Muscle of arm (tissue), 14 donors: ENCODE data around the gene RPL41. TPM values are rescaled to one million over a fixed set of nuclear protein-coding genes. Genes with fewer than 3 reads are reported as not detected.
A peak's percentile ranks its signal among the peaks of the same experiment; 100 is the strongest.
"Not testable (repeated sequence)": the region's sequence is repeated elsewhere in the genome, so short reads cannot be mapped to it uniquely, and the experiment has no call there.

Source experiments
- DNase-seq: peaks from one replicate; pipeline ENCODE4 v3.0.0-alpha.2; 2013
- long read RNA-seq, 11 donors: transcript quantifications; one replicate each; lab custom pipeline, GENCODE V29; 2026
- polyA plus RNA-seq, 12 donors: library from polyadenylated mRNA; unstranded; fragments of 120-200 nt; gene quantifications; one replicate each; pipeline ENCODE4 v1.2.1, GENCODE V29; 2013; ENCODE audit not compliant: insufficient read length in 12 of 12

The RPL41 gene
- over 10,000 TPM in 1 of 12 donors, 1,000 to 10,000 TPM in 11; 2,042 to 11,980 (median 5,603) TPM for polyA plus RNA-seq
- long read RNA-seq, donor 1, transcript RPL41-202 (4 exons, 469 nt) = major isoform, 730 of 1,074 reads
- long read RNA-seq, donor 1, transcript RPL41-206 (2 exons, 595 nt) = minor isoform, 60 of 1,074 reads
- long read RNA-seq, donor 1, transcript RPL41-204 (3 exons, 699 nt) = minor isoform, 189 of 1,074 reads
- long read RNA-seq, donor 1, partial matches to known transcripts = 37 of 1,074 reads
- long read RNA-seq, donor 1, other reads (novel, unspliced or antisense) = 53 of 1,074 reads
- long read RNA-seq, donor 2, transcript RPL41-206 (2 exons, 595 nt) = minor isoform, 43 of 834 reads
- long read RNA-seq, donor 2, transcript RPL41-204 (3 exons, 699 nt) = minor isoform, 168 of 834 reads
- long read RNA-seq, donor 2, transcript RPL41-202 (4 exons, 469 nt) = major isoform, 507 of 834 reads
- long read RNA-seq, donor 2, partial matches to known transcripts = 74 of 834 reads
- long read RNA-seq, donor 2, other reads (novel, unspliced or antisense) = 38 of 834 reads
- long read RNA-seq, donor 3, transcript RPL41-201 (4 exons, 551 nt) = minor isoform, 7 of 368 reads
- long read RNA-seq, donor 3, transcript RPL41-202 (4 exons, 469 nt) = major isoform, 243 of 368 reads
- long read RNA-seq, donor 3, transcript RPL41-206 (2 exons, 595 nt) = minor isoform, 17 of 368 reads
- long read RNA-seq, donor 3, transcript RPL41-204 (3 exons, 699 nt) = minor isoform, 70 of 368 reads
- long read RNA-seq, donor 3, partial matches to known transcripts = 13 of 368 reads
- long read RNA-seq, donor 3, other reads (novel, unspliced or antisense) = 14 of 368 reads
- long read RNA-seq, donor 4, transcript RPL41-202 (4 exons, 469 nt) = major isoform, 209 of 319 reads
- long read RNA-seq, donor 4, transcript RPL41-204 (3 exons, 699 nt) = minor isoform, 78 of 319 reads
- long read RNA-seq, donor 4, transcript RPL41-206 (2 exons, 595 nt) = minor isoform, 14 of 319 reads
- long read RNA-seq, donor 4, partial matches to known transcripts = 0 of 319 reads
- long read RNA-seq, donor 4, other reads (novel, unspliced or antisense) = 16 of 319 reads
- long read RNA-seq, donor 5 = 0 reads
- long read RNA-seq, donor 6, transcript RPL41-204 (3 exons, 699 nt) = minor isoform, 96 of 511 reads
- long read RNA-seq, donor 6, transcript RPL41-206 (2 exons, 595 nt) = minor isoform, 38 of 511 reads
- long read RNA-seq, donor 6, transcript RPL41-202 (4 exons, 469 nt) = major isoform, 321 of 511 reads
- long read RNA-seq, donor 6, partial matches to known transcripts = 30 of 511 reads
- long read RNA-seq, donor 6, other reads (novel, unspliced or antisense) = 20 of 511 reads
- long read RNA-seq, donor 7, transcript RPL41-202 (4 exons, 469 nt) = major isoform, 290 of 415 reads
- long read RNA-seq, donor 7, transcript RPL41-204 (3 exons, 699 nt) = minor isoform, 61 of 415 reads
- long read RNA-seq, donor 7, transcript RPL41-206 (2 exons, 595 nt) = minor isoform, 18 of 415 reads
- long read RNA-seq, donor 7, transcript RPL41-205 (2 exons, 238 nt) = minor isoform, 6 of 415 reads
- long read RNA-seq, donor 7, partial matches to known transcripts = 13 of 415 reads
- long read RNA-seq, donor 7, other reads (novel, unspliced or antisense) = 22 of 415 reads
- long read RNA-seq, donor 8, transcript RPL41-202 (4 exons, 469 nt) = major isoform, 572 of 876 reads
- long read RNA-seq, donor 8, transcript RPL41-204 (3 exons, 699 nt) = minor isoform, 147 of 876 reads
- long read RNA-seq, donor 8, transcript RPL41-201 (4 exons, 551 nt) = minor isoform, 10 of 876 reads
- long read RNA-seq, donor 8, transcript RPL41-206 (2 exons, 595 nt) = minor isoform, 50 of 876 reads
- long read RNA-seq, donor 8, partial matches to known transcripts = 43 of 876 reads
- long read RNA-seq, donor 8, other reads (novel, unspliced or antisense) = 50 of 876 reads
- long read RNA-seq, donor 9, transcript RPL41-202 (4 exons, 469 nt) = major isoform, 245 of 440 reads
- long read RNA-seq, donor 9, transcript RPL41-204 (3 exons, 699 nt) = minor isoform, 98 of 440 reads
- long read RNA-seq, donor 9, transcript RPL41-206 (2 exons, 595 nt) = minor isoform, 27 of 440 reads
- long read RNA-seq, donor 9, partial matches to known transcripts = 39 of 440 reads
- long read RNA-seq, donor 9, other reads (novel, unspliced or antisense) = 26 of 440 reads
- long read RNA-seq, donor 10, transcript RPL41-204 (3 exons, 699 nt) = minor isoform, 102 of 598 reads
- long read RNA-seq, donor 10, transcript RPL41-206 (2 exons, 595 nt) = minor isoform, 30 of 598 reads
- long read RNA-seq, donor 10, transcript RPL41-203 (4 exons, 335 nt) = minor isoform, 5 of 598 reads
- long read RNA-seq, donor 10, transcript RPL41-202 (4 exons, 469 nt) = major isoform, 388 of 598 reads
- long read RNA-seq, donor 10, partial matches to known transcripts = 14 of 598 reads
- long read RNA-seq, donor 10, other reads (novel, unspliced or antisense) = 56 of 598 reads
- long read RNA-seq, donor 11, transcript RPL41-202 (4 exons, 469 nt) = major isoform, 498 of 802 reads
- long read RNA-seq, donor 11, transcript RPL41-204 (3 exons, 699 nt) = minor isoform, 160 of 802 reads
- long read RNA-seq, donor 11, transcript RPL41-205 (2 exons, 238 nt) = minor isoform, 6 of 802 reads
- long read RNA-seq, donor 11, transcript RPL41-206 (2 exons, 595 nt) = minor isoform, 37 of 802 reads
- long read RNA-seq, donor 11, partial matches to known transcripts = 25 of 802 reads
- long read RNA-seq, donor 11, other reads (novel, unspliced or antisense) = 72 of 802 reads

DNA sequence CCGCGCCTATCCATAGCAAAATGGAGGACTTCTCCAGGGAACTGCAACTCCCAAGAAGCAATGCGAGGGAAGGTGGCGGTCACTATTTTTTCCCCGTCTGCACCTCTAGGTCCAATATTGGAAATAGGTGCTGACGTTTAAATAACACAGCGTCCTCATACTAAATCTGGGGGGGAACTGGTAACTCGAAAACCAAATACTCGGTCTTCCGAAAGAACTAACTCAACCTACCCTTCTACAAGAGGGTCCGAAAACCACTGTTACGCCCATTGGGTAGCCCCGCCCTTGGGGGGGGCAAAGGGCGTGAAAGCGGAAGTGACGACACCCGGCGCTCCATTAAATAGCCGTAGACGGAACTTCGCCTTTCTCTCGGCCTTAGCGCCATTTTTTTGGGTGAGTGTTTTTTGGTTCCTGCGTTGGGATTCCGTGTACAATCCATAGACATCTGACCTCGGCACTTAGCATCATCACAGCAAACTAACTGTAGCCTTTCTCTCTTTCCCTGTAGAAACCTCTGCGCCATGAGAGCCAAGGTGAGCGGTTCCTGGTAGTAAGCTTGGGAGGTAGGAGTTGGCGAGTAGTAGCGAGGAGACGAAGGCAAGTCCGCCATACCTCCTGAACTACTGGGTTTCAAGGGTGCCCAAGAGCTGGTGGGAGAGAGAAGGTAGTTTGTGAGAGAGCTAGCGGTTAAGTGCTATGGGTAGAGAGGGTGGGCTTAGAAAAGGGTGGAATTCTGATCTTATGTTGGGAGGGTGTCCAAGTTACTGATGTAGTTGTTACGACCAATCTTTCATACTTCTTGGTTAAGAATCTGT is at the start of gene RPL41:
Gene RPL41, plus strand, starts transcription at position 367 of the 815 bp plus-strand sequence.
- peak; percentile 98 for DNase-seq

DNA sequence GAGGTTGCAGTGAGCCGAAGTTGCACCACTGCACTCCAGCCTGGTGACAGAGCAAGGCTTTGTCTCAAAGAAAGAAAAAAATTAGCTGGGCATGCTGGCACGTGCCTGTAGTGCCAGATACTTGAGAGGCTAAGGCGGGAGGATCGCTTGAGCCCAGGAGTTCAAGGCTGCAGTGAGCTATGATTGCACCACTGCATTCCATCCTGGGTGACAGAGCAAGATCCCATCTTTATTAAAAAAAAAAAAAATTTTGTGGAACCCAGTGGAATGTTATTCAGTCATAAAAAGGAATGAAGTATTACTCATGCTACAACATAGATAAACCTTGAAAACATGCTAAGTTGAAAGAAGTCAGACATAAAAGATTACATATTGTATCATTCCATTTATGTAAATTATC is 44.8 kb upstream of the RPL41 start:
- no peak for DNase-seq

DNA sequence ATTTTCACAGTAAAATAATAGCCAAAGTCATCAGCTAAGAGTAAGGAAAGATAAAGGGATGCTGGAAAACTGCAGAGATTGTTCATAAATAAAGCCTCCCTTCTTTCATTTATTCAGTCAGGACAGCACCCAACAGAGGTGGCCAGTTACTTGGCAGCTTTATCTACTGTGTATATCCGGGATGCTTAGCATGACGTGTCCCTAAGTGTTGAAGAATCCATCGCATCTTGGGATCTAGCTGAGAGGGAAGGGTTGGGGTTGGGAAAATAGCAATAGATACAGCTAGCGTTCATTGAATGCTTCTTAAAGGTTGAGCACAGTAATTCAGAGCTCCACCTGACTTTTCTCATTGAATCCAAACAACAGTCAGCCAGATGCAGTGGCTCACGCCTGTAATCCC is 42.0 kb upstream of the RPL41 start:
- no peak for DNase-seq

DNA sequence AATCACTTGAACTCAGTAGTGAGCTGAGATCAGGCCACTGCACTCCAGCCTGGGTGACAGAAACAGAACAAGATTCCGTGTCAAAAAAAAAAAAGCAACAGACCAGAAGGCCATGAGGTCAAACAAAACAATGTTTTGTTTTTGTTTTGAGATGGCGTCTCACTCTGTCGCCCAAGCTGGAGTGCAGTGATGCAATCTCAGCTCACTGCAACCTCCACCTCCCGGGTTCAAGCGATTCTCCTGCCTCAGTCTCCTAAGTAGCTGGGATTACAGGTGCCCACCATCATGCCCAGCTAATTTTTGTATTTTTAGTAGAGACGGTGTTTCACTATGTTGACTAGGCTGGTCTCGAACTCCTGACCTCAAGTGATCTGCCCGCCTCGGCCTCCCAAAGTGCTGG is 38.5 kb upstream of the RPL41 start:
- DNase-seq = not testable (repeated sequence)

DNA sequence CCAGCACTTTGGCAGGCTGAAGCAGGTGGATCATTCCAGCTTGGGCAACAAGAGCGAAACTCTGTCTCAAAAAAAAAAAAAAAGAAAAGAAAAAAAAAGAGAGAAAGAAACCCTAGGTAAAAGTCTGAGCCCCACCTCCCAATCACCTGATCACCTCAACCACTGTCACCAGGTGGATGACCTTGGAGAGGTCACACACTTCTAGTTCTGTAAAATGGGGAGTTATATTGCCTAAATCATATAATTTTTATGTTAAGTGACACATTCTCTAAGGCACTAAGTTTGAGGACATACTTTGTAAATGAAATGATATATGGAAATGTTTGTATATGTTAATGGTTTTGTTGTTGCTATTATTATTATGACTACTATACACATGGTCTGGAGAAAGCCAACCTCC is 38.0 kb upstream of the RPL41 start:
- no peak for DNase-seq

DNA sequence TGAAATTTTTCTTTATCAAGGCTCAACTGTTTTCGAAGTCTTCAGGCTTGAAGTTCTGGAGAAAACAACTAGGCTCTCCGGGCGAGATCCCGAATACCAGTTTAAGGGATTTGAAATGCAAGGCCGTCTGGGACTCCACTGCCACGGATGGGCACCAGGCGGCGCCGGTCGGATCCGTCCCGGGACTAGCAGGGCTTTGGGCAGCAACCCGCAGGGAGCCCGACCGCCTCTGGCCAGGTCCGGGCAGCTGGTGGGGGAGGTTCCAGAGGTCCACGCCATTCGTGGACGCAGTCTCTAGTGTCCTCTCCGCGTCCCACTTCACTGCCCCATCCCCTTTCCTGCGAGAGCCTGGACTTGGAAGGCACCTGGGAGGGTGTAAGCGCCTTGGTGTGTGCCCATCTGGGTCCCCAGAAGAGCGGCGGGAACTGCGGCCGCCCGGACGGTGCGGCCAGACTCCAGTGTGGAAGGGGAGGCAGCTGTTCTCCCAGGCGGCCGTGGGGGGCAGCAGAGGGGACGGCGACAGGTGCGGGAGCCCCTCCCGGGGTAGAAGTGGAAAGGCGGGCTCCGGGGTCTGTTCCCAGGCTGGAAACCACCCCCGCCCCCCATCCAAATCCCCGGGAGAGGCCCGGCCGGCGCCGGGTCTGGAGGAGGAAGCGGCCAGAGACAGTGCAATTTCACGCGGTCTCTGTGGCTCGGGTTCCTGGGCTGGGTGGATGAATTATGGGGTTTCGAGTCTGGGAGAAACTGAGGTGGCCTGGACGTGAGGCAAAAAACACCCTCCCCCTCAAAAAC is 37.3 kb upstream of the RPL41 start:
- peak; percentile 56 for DNase-seq

DNA sequence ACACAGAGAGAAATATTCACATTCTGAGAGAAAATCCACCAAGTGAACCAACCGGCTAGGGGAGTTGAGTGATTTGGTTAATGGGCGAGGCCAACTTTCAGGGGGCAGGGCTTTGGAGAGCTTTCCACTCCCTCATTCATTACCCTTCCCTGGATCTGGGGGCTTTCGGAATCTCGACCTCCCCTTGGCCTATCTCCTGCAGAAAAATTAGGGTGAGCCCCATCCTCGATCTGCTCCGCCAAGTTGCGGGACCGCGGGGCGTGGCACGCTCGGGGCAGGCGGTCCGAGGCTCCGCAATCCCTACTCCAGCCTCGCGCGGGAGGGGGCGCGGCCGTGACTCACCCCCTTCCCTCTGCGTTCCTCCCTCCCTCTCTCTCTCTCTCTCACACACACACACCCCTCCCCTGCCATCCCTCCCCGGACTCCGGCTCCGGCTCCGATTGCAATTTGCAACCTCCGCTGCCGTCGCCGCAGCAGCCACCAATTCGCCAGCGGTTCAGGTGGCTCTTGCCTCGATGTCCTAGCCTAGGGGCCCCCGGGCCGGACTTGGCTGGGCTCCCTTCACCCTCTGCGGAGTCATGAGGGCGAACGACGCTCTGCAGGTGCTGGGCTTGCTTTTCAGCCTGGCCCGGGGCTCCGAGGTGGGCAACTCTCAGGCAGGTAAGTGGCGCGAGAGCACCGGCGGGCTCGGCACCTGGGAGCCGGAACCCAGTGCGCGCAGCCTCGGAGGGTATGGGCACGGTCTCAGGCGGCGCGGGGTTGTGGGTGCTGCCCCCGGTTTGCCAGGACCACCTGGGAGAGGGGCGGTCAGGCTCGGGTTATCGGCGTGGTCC is 36.5 kb upstream of the RPL41 start, which contains the start of gene ERBB3:
Gene ERBB3, plus strand, starts transcription at position 443 of the 833 bp plus-strand sequence. Its CDS starts 136 bp downstream, at position 579.
- DNase-seq = peak; percentile 57

DNA sequence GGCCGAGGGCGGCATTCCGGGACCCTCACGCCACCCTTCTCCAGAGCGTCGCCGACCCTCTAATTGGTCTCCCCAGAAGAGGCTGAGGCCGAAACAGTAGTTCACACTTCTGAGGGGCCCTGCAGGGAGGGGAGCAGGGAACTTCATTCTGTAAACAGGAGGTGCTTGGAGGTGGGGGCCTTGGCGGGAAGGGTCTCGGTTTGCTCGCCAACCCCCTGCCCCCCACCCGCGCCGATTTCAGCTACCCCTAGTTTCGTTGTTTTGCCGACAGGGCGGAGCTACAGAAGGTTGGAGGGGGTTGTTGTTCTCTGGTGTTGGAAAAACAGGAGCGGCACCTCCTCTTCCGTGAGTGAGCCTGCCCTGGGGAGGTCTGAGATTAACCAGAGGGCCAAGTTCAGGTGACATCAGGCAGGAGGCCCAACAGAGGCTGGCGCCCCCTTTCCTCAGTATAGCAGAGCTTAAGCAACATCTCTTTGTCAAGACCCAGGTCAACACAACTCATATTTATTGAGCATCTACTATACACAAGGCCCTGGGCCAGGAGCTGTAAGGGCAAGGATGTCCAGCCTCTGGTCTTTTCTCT is 35.8 kb upstream of the RPL41 start:
- DNase-seq = no peak

DNA sequence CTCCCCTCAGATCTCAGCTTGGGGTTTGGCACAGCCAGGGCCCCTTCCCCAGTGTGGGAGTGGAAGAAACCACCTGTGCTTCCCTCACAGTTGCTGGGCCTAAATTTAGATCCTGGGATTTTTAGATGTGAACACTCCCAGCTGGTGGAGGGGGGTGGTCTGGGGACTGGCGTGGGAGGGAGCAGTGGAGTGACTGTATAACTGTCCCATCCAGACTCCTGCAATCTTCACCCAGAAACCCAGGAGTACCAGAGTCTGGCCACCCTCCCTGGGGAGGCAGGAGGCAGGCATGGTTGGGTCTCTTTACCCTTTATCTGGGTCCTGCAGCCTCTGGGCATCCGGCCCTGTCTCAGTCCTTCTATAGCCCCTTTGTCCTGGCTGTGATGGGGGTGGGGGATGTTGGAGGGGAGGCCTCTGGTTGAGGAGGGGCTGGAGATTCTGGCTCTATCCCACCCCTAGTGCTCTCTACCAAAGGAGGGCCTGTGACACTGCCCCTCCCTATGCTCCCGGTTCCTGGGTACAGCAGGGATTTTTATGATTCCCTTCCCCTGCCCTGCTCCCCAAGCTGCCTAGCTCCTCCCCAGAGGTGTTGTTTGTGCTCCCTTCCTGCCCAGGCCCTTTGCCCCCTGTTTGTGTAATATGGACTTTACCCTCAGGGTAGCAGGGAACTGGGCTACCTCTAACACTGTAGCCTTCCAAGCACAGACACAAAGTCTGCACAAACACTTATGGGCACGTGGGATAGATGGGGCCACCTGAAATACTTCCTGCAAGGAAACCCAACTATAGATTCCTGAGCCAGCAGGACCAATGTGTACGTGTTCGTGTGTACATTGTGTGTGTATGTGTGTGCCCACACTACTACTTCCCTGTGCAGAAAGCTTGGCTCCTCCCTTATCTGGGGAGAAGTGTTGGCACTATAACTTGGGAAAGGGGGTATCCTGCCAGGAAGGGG is 34.8 kb upstream of the RPL41 start:
- DNase-seq = no peak

DNA sequence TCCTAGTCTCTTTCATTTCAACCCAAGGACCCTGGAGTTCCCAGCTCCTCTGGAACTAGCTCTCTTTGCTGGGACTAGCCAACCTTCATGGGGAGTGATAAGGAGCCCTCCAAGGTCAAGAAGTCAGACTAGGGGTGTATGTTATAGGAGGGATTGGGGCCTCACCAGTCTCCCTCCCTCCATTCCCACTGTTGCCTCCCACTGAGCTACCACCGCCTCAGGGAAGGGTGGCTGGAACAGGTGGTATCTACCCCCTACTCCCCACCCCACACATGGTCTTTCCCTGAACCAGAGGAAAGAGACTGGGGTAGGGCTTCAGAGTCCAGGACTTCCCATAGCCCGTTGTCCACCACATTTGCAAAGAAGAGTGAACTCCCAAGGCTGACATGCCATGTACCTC is 34.1 kb upstream of the RPL41 start:
- no peak for DNase-seq

DNA sequence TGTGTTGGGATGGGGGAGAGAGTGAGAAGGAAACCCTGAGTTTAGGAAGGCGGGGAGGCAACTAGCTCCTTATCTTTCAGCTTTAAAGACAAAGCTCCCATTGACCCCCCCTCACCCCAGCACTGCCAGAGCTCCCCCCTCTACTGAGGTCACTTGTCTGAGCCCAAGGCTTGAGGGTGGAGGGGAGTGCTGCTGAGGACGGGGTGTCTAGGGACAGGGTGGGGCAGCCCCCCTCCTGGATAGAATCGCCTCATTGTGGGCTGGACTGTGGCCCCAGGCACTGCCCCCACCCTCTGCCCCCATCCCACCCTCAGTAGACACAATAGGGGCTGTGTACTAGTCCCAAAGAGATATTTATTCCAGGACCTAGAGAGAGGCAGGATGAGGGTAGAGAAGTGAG is 33.5 kb upstream of the RPL41 start:
- DNase-seq = no peak

DNA sequence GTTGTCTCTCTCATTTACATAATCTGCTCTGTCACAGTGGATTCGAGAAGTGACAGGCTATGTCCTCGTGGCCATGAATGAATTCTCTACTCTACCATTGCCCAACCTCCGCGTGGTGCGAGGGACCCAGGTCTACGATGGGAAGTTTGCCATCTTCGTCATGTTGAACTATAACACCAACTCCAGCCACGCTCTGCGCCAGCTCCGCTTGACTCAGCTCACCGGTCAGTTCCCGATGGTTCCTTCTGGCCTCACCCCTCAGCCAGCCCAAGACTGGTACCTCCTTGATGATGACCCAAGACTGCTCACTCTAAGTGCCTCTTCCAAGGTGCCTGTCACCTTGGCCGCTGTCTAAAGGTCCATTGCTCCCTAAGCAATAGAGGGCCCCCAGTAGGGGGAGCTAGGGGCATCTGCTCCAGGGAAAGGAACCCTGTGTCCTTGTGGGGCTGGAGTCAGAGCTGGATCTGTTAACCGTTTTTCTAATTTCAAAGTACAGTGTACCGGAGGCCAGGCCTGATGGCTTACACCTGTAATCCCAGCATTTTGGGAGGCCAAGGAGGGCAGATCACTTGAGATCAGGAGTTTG is 31.4 kb upstream of the RPL41 start:
- no peak for DNase-seq

DNA sequence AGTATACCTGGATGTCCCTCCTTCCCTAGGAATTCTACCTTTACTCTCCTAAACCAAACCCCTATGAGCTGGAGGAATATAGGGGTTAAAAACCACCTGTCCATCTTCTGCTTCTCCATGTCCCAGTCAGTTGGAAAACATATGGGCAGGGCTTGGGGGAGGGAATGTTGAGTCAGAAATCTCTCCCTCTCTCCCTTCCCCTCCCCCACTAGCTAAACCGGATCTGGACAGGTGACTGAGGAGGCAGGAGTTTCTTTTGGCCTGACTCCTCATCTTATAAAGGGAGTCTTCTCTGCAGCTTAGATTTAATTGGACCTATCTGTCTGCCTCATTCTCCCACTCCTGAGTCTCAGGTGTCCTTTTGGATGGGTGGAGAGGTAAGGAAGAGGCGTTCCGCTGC is 30.3 kb upstream of the RPL41 start:
- DNase-seq = no peak

DNA sequence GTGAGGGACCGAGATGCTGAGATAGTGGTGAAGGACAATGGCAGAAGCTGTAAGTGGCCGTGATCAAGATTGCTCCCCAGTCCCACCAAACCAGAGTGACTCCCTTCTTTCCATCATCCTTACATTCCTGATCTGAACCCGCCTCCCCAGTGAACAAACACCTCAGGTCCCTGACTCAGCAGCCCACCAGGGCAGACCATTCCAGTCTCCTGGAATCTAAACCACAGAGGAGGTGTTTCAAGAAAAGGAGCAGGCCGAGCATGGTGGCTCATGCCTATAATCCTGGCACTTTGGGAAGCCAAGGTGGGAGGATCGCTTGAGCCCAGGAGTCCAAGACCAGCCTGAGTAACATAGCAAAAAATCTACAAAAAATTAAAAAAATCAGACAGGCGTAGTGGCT is 29.8 kb upstream of the RPL41 start:
- no peak for DNase-seq
